Neural cell (in vitro differentiated cells): ENCODE results near the gene SERPINB12. TPM values are rescaled to one million over a fixed set of nuclear protein-coding genes. Genes with fewer than 3 reads are reported as not detected.

Source experiments
- H2AFZ ChIP-seq: fragments of 200-600, 300-800 bp; sonication (generic), shearing (Covaris generic); 2 replicates; pipeline ENCODE4 v1.6.0; 2014; ENCODE audit warnings: low read depth, mild to moderate bottlenecking, antibody characterized with exemption, low read length, moderate library complexity
- H3F3A ChIP-seq: fragments of 200-600 bp; shearing (Covaris generic); 2 replicates; pipeline ENCODE4 v1.6.1; 2016; ENCODE audit warnings: mild to moderate bottlenecking, moderate library complexity, mixed read lengths, antibody characterized with exemption, low read length; ENCODE audit not compliant: insufficient read depth, poor library complexity, severe bottlenecking
- H3K27ac ChIP-seq: fragments of 200-600, 300-800 bp; sonication (generic), shearing (Covaris generic); 2 replicates; pipeline ENCODE4 v1.5.1; 2014; ENCODE audit warnings: mild to moderate bottlenecking, low read length, moderate library complexity
- H3K27me3 ChIP-seq: fragments of 300-800, 200-600 bp; sonication (generic), shearing (Covaris generic); 2 replicates; pipeline ENCODE4 v1.6.0; 2014; ENCODE audit warnings: mild to moderate bottlenecking, low read depth, low read length, moderate library complexity; ENCODE audit not compliant: insufficient read depth
- H3K36me3 ChIP-seq: fragments of 300-800, 200-600 bp; sonication (generic), shearing (Covaris generic); 2 replicates; pipeline ENCODE4 v1.5.1; 2014; ENCODE audit warnings: mild to moderate bottlenecking, antibody characterized with exemption, low read length, moderate library complexity; ENCODE audit not compliant: insufficient read depth
- H3K4me2 ChIP-seq: fragments of 300-800, 200-600 bp; sonication (generic), shearing (Covaris generic); 2 replicates; pipeline ENCODE4 v1.6.0; 2014; ENCODE audit warnings: mild to moderate bottlenecking, low read length
- H3K4me3 ChIP-seq: fragments of 300-800, 200-600 bp; sonication (generic), shearing (Covaris generic); 2 replicates; pipeline ENCODE4 v1.5.1; 2014; ENCODE audit warnings: mild to moderate bottlenecking, low read length, moderate library complexity
- H3K79me2 ChIP-seq: fragments of 200-600 bp; shearing (Covaris generic); replicated peaks from 2 replicates; pipeline ENCODE4 v1.6.0; 2014; ENCODE audit warnings: mild to moderate bottlenecking, low read length, moderate library complexity; ENCODE audit not compliant: insufficient read depth
- H3K9ac ChIP-seq: fragments of 300-800, 200-600 bp; sonication (generic), shearing (Covaris generic); 2 replicates; pipeline ENCODE4 v1.6.1; 2016; ENCODE audit warnings: mild to moderate bottlenecking, low read length, mixed read lengths
- H3K9me2 ChIP-seq: fragments of 200-600 bp; shearing (Covaris generic); 2 replicates; pipeline ENCODE4 v1.6.1; 2016; ENCODE audit warnings: mild to moderate bottlenecking, low read length, mixed read lengths; ENCODE audit not compliant: insufficient read depth
- H3K9me3 ChIP-seq: fragments of 200-600, 300-800 bp; sonication (generic), shearing (Covaris generic); 2 replicates; pipeline ENCODE4 v1.6.1; 2016; ENCODE audit warnings: mild to moderate bottlenecking, mixed run types, low read length, moderate library complexity, mixed read lengths
- H4K20me1 ChIP-seq: fragments of 200-600 bp; shearing (Covaris generic); 2 replicates; pipeline ENCODE4 v1.6.1; 2016; ENCODE audit warnings: mild to moderate bottlenecking, mixed run types; ENCODE audit not compliant: insufficient read depth
- EP300 ChIP-seq: fragments of 450-650 bp; conservative IDR thresholded peaks from 2 replicates; pipeline ENCODE4 v1.6.1; 2014; ENCODE audit warnings: antibody characterized with exemption, mild to moderate bottlenecking, moderate library complexity; ENCODE audit not compliant: poor library complexity, severe bottlenecking
- EZH2 ChIP-seq: fragments of 200-600, 300-800 bp; shearing (Covaris generic), sonication (generic); IDR thresholded peaks from 2 replicates; pipeline ENCODE4 v1.6.1; 2014; ENCODE audit warnings: antibody characterized with exemption, low read length, borderline replicate concordance, mild to moderate bottlenecking; ENCODE audit not compliant: insufficient read depth, poor library complexity, severe bottlenecking
- MXI1 ChIP-seq: fragments of 450-650 bp; conservative IDR thresholded peaks from 2 replicates; pipeline ENCODE4 v1.6.1; 2014; ENCODE audit warnings: antibody characterized with exemption, mild to moderate bottlenecking; ENCODE audit not compliant: poor library complexity, severe bottlenecking
- POLR2AphosphoS5 ChIP-seq: IDR thresholded peaks from 2 replicates; pipeline ENCODE4 v1.6.1; 2012
- RAD21 ChIP-seq: fragments of 450-650 bp; conservative IDR thresholded peaks from 2 replicates; pipeline ENCODE4 v1.6.1; 2014; ENCODE audit warnings: antibody characterized with exemption, mild to moderate bottlenecking, moderate library complexity
- SMC3 ChIP-seq: fragments of 450-650 bp; conservative IDR thresholded peaks from 2 replicates; pipeline ENCODE4 v1.6.1; 2014; ENCODE audit warnings: antibody characterized with exemption, mild to moderate bottlenecking, moderate library complexity; ENCODE audit not compliant: poor library complexity
- TAF1 ChIP-seq: IDR thresholded peaks from 2 replicates; pipeline ENCODE4 v1.6.1; 2012; ENCODE audit warnings: low read depth
- polyA plus RNA-seq: library from polyadenylated mRNA; depleted of rRNA; stranded (reverse); fragments of >200 nt; gene quantifications from 2 replicates; pipeline ENCODE4 v1.2.3, GENCODE V29; 2014
- TF ChIP-seq, protein P1 (sequence below): IDR thresholded peaks from 2 replicates; pipeline ENCODE4 v1.6.1; 2012; ENCODE audit warnings: borderline replicate concordance
- TF ChIP-seq, protein P2 (sequence below): fragments of 450-650 bp; IDR thresholded peaks from 2 replicates; pipeline ENCODE4 v1.5.1; 2014; ENCODE audit warnings: antibody characterized with exemption, mild to moderate bottlenecking, moderate library complexity; ENCODE audit not compliant: poor library complexity, severe bottlenecking

Gene SERPINB12
- polyA plus RNA-seq, 1 donor from 2014 or later, result not detected

DNA sequence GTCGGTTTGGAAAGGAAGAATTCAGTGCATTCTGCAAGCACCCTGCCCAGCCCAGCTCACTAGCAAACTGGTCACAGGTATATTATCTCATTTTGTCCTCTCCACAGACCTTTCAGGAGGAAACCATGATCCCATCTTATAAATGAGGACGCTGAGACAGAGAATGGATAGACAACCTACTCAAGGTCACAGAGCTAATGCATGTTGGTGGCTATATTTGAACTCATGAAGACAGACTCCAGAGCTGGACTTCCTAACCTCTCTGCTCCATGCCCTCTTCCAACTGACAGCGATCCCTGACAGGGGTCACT, 35.9 kb upstream of the SERPINB12 start:
- Histone ChIP-seq H2AFZ (no peak overlapping the region), H3K9me2 (no peaks in the 10 kb centered on the region), H3K27ac (no peak overlapping the region), H3K79me2 (no peaks in the 10 kb centered on the region), H3K9me3 (no peaks in the 10 kb centered on the region), H4K20me1 (no peaks in the 10 kb centered on the region), H3K4me3 (no peak overlapping the region), H3K36me3 (no peaks in the 10 kb centered on the region), H3K27me3 (no peaks in the 10 kb centered on the region), H3K4me2 (no peak overlapping the region), H3F3A (no peaks in the 10 kb centered on the region), H3K9ac (no peak overlapping the region)
- TF ChIP-seq TAF1 (no peak), RAD21 (no peak), EP300 (no peak), EZH2 (no peak), MXI1 (no peak), POLR2AphosphoS5 (no peak)
- TF ChIP-seq, protein P1, sequence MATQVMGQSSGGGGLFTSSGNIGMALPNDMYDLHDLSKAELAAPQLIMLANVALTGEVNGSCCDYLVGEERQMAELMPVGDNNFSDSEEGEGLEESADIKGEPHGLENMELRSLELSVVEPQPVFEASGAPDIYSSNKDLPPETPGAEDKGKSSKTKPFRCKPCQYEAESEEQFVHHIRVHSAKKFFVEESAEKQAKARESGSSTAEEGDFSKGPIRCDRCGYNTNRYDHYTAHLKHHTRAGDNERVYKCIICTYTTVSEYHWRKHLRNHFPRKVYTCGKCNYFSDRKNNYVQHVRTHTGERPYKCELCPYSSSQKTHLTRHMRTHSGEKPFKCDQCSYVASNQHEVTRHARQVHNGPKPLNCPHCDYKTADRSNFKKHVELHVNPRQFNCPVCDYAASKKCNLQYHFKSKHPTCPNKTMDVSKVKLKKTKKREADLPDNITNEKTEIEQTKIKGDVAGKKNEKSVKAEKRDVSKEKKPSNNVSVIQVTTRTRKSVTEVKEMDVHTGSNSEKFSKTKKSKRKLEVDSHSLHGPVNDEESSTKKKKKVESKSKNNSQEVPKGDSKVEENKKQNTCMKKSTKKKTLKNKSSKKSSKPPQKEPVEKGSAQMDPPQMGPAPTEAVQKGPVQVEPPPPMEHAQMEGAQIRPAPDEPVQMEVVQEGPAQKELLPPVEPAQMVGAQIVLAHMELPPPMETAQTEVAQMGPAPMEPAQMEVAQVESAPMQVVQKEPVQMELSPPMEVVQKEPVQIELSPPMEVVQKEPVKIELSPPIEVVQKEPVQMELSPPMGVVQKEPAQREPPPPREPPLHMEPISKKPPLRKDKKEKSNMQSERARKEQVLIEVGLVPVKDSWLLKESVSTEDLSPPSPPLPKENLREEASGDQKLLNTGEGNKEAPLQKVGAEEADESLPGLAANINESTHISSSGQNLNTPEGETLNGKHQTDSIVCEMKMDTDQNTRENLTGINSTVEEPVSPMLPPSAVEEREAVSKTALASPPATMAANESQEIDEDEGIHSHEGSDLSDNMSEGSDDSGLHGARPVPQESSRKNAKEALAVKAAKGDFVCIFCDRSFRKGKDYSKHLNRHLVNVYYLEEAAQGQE, result no peak

- Histone ChIP-seq H3K36me3 (no peaks in the 10 kb centered on the region), H2AFZ (no peak overlapping the region), H3K9me3 (no peaks in the 10 kb centered on the region), H3K4me3 (no peak overlapping the region), H3K27me3 (no peaks in the 10 kb centered on the region), H3K27ac (no peak overlapping the region), H3K4me2 (no peak overlapping the region), H3F3A (no peaks in the 10 kb centered on the region), H4K20me1 (no peaks in the 10 kb centered on the region), H3K79me2 (no peaks in the 10 kb centered on the region), H3K9me2 (no peaks in the 10 kb centered on the region), H3K9ac (no peak overlapping the region)
- TF ChIP-seq EP300, result no peak
- TF ChIP-seq, protein P2, sequence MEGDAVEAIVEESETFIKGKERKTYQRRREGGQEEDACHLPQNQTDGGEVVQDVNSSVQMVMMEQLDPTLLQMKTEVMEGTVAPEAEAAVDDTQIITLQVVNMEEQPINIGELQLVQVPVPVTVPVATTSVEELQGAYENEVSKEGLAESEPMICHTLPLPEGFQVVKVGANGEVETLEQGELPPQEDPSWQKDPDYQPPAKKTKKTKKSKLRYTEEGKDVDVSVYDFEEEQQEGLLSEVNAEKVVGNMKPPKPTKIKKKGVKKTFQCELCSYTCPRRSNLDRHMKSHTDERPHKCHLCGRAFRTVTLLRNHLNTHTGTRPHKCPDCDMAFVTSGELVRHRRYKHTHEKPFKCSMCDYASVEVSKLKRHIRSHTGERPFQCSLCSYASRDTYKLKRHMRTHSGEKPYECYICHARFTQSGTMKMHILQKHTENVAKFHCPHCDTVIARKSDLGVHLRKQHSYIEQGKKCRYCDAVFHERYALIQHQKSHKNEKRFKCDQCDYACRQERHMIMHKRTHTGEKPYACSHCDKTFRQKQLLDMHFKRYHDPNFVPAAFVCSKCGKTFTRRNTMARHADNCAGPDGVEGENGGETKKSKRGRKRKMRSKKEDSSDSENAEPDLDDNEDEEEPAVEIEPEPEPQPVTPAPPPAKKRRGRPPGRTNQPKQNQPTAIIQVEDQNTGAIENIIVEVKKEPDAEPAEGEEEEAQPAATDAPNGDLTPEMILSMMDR, result no peak
- TF ChIP-seq TAF1, result no peak
- TF ChIP-seq, protein P1, result no peak
- no peak for TF ChIP-seq RAD21
- no peak for TF ChIP-seq SMC3
- no peak for TF ChIP-seq MXI1
- TF ChIP-seq POLR2AphosphoS5, result no peak
- no peak for TF ChIP-seq EZH2
Observed at GRCh38 chr18:63508596-63508995, 33.6 kb upstream of the SERPINB12 start.
